A549 (cell line): ENCODE data around the gene CDK18.

Experiments
- POLR2A ChIP-seq: IDR thresholded peaks from 2 replicates; pipeline ENCODE4 v1.6.1; 2012; ENCODE audit warnings: mild to moderate bottlenecking, low read length
- TF ChIP-seq, protein P1 (sequence below): fragments of >200 bp; sonication (Bioruptor Twin); formaldehyde crosslinking; IDR thresholded peaks from 3 replicates; pipeline ENCODE4 v1.5.1; 2016

DNA sequence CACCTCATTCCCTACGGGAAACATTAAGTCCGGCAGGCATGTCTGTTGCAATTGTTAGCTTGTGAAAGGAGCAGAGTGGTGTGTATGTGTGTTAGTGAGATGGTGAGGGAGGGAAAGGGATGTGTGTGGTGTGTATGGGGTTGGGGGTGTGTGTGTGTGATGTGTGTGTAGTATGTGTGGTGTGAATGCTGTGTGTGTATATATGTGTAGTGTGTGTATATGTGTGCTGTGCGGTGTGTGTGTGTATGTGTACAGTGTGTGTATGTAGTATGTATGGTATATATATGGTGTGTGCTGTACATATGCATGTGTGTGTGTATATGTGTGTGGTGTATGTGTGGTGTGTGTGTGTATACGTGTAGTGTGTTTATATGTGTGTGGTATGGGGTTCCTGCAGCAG is 27.8 kb upstream of the CDK18 start:
- TF ChIP-seq POLR2A, result no peak
- TF ChIP-seq, protein P1, sequence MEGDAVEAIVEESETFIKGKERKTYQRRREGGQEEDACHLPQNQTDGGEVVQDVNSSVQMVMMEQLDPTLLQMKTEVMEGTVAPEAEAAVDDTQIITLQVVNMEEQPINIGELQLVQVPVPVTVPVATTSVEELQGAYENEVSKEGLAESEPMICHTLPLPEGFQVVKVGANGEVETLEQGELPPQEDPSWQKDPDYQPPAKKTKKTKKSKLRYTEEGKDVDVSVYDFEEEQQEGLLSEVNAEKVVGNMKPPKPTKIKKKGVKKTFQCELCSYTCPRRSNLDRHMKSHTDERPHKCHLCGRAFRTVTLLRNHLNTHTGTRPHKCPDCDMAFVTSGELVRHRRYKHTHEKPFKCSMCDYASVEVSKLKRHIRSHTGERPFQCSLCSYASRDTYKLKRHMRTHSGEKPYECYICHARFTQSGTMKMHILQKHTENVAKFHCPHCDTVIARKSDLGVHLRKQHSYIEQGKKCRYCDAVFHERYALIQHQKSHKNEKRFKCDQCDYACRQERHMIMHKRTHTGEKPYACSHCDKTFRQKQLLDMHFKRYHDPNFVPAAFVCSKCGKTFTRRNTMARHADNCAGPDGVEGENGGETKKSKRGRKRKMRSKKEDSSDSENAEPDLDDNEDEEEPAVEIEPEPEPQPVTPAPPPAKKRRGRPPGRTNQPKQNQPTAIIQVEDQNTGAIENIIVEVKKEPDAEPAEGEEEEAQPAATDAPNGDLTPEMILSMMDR, result no peak
